OCI-LY1 (cell line): Measurements from ENCODE around the gene COX4I1.

Experiments
- EZH2 ChIP-seq: fragments of 200-600 bp; sonication (generic), shearing (Covaris generic); IDR thresholded peaks from 2 replicates; pipeline ENCODE4 v1.8.0; 2017; ENCODE audit warnings: borderline replicate concordance, mixed run types, mild to moderate bottlenecking, antibody characterized with exemption, low read length, moderate library complexity, mixed read lengths
- TF ChIP-seq, protein P1 (sequence below): fragments of 200-600 bp; sonication (generic), shearing (Covaris generic); IDR thresholded peaks from 2 replicates; pipeline ENCODE4 v1.5.1; 2017; ENCODE audit warnings: mild to moderate bottlenecking, antibody characterized with exemption, low read length, moderate library complexity, mixed read lengths

DNA sequence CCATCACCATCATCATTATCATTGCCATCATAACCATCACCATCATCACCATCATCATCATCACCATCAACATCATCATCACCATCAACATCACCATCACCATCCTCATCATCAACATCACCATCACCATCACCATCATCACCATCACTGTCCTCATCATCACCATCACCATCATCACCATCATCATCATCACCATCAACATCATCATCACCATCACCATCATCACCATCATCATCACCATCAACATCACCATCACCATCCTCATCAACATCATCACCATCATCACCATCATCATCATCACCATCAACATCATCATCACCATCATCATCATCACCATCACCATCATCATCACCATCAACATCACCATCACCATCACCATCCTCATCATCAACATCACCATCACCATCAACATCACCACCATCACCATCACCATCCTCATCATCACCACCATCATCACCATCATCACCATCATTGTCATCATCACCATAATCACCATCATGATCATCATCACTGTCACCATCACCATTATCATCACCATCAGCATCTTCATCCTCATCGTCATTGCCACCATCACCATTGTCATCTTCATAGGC lies 23.9 kb downstream of the COX4I1 start:
- no peak for TF ChIP-seq EZH2
- TF ChIP-seq, protein P1, sequence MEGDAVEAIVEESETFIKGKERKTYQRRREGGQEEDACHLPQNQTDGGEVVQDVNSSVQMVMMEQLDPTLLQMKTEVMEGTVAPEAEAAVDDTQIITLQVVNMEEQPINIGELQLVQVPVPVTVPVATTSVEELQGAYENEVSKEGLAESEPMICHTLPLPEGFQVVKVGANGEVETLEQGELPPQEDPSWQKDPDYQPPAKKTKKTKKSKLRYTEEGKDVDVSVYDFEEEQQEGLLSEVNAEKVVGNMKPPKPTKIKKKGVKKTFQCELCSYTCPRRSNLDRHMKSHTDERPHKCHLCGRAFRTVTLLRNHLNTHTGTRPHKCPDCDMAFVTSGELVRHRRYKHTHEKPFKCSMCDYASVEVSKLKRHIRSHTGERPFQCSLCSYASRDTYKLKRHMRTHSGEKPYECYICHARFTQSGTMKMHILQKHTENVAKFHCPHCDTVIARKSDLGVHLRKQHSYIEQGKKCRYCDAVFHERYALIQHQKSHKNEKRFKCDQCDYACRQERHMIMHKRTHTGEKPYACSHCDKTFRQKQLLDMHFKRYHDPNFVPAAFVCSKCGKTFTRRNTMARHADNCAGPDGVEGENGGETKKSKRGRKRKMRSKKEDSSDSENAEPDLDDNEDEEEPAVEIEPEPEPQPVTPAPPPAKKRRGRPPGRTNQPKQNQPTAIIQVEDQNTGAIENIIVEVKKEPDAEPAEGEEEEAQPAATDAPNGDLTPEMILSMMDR: no peak
